ENCODE measurements around the gene MAPKAPK5.

GRCh38 chr12:111807232-111807631 is 34.8 kb upstream of the MAPKAPK5 start:
- TF ChIP-seq POLR2AphosphoS5 (IDR thresholded peaks at IDR 0.05; ENCODE audit: insufficient read depth, low read depth, low read length) (no peak), CTCF (IDR thresholded peaks at IDR 0.05; ENCODE audit: extremely low read depth in 1 of 2, insufficient read depth in 1 of 2, low read depth in 1 of 2, low read length in 2 of 2) (no peak), POLR2A (IDR thresholded peaks at IDR 0.05; ENCODE audit: low read depth, low read length) (no peak), EZH2 (IDR thresholded peaks at IDR 0.05; ENCODE audit: borderline replicate concordance, low read depth, low read length, severe bottlenecking) (no peak), GATA2 (IDR thresholded peaks at IDR 0.05; ENCODE audit: insufficient read depth, insufficient read length, low read depth, low read length) (no peak), MAX (IDR thresholded peaks at IDR 0.05; ENCODE audit: insufficient read depth, insufficient read length) (no peak), FOS (IDR thresholded peaks at IDR 0.05; ENCODE audit: borderline replicate concordance, insufficient read depth, low read length) (no peak)

Data from endothelial cell of umbilical vein (primary cell).